ENCODE measurements around the gene CEP131. TPM values are rescaled to one million over a fixed set of nuclear protein-coding genes. Genes with fewer than 3 reads are reported as not detected.

Gene CEP131
- total and polyA plus RNA-seq, 2 of the 8 experiments (the other 6 are each of a cell fraction or from before 2014, with no cell fraction given): 5.9 to 23.2 TPM

DNA sequence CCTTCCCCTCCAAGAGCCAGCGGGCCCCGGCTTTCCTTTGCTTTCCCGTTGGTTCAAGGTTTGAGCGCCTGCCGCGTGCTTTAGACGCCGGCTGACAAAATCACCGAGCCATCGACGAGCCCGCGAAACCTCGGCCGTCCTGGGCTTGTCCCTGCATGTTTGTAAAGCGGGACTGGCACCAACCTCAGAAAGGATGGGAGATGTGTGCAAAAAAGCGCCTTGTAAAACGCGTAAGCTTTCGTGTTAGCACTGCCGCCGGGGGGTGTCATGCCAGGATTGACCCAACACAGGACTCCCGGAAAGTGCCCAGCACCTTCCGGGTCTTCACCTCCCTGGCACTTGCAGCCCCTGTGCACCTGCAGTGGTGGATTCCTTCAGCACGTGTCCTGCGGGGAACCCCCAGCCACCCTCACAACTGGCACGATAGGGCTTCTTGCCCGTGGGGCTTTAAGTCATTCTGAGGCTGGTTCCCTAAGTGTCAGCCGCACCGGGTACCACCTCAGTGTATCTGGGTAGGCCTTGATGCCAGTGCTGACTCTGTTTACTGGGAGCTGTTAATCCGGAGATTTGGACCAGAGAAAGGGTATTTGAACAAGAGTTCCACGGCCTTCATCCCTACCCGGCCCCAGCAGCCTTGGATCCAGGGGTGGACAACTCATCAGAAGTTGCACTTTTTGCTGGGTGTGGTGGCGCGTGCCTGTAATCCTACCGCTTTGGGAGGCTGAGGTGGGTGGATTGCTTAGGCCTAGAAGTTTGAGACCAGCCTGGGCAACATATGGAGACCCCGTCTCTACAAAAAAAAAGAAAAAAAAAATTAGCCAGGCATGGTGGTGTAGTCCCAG is 17.2 kb upstream of the CEP131 start:
- Histone ChIP-seq H3K4ac (replicated peaks; ENCODE audit: insufficient read length, low read depth, low read length) (peak overlapping the region; percentile 57), H3K18ac (ENCODE audit: extremely low read depth, low read length) (peak overlapping the region; percentile 60; the same call in 1 of the 2 replicates), H4K91ac (replicated peaks; ENCODE audit: insufficient read length, low read length) (peak overlapping the region; percentile 87), H4K20me1 (replicated peaks in 1 of 2; ENCODE audit: control insufficient read depth in 1 of 2, insufficient read depth in 2 of 2, low read length in 2 of 2) (peaks cover 14 to 23% of the 10 kb centered on the region in 2 experiments), H3K27me3 (replicated peaks in 1 of 4; ENCODE audit: control insufficient read depth in 3 of 4, extremely low read depth in 1 of 4, insufficient read depth in 3 of 4, low read length in 3 of 4) (no peaks in the 10 kb centered on the region), H2AFZ (ENCODE audit: low read length) (no peak overlapping the region), H2BK5ac (ENCODE audit: low read depth, low read length) (peak overlapping the region; percentile 44; the same call in 1 of the 2 replicates), H2BK12ac (ENCODE audit: low read depth, low read length) (no peak overlapping the region), H2BK20ac (ENCODE audit: low read length) (no peak overlapping the region), H3K9me3 (ENCODE audit: insufficient read depth in 2 of 2, low read depth in 1 of 2, low read length in 1 of 2) (no peaks in the 10 kb centered on the region), H3K9ac (replicated peaks in 1 of 4; ENCODE audit: extremely low read depth in 1 of 4, low read depth in 3 of 4, low read length in 3 of 4) (peak overlapping the region; percentile 70 to 82 (median 79)), H4K8ac (ENCODE audit: extremely low read depth, insufficient read depth, low read length) (peak overlapping the region; percentile 35; the same call in 1 of the 2 replicates), H3K14ac (ENCODE audit: insufficient read length) (no peak overlapping the region), H3K4me2 (ENCODE audit: insufficient read depth in 1 of 2, low read depth in 2 of 2, low read length in 2 of 2) (peak overlapping the region; percentile 69 to 87), H2BK120ac (replicated peaks; ENCODE audit: low read depth, low read length) (no peak overlapping the region), H3K23ac (ENCODE audit: insufficient read length) (no peak overlapping the region), H3K4me3 (ENCODE audit: extremely low read depth in 1 of 4, insufficient read depth in 2 of 4, low read depth in 3 of 4, low read length in 4 of 4) (peak overlapping the region; percentile 79 to 95 (median 82)), H3K36me3 (ENCODE audit: control insufficient read depth in 2 of 4, insufficient read depth in 4 of 4, low read length in 3 of 4) (no peaks in the 10 kb centered on the region; a peak in 1 of 8 replicates), H3K79me1 (ENCODE audit: low read depth, low read length) (peaks cover 9% of the 10 kb centered on the region), H4K5ac (ENCODE audit: insufficient read length, low read depth, low read length) (no peak overlapping the region), H3K56ac (replicated peaks; ENCODE audit: insufficient read length, low read depth, low read length) (no peak overlapping the region), H3K4me1 (replicated peaks in 1 of 4; ENCODE audit: control insufficient read depth in 3 of 4, insufficient read depth in 4 of 4, low read length in 3 of 4) (peaks cover 0 to 12% (median 9%) of the 10 kb centered on the region in 4 experiments; a peak in 5 of 7 replicates), H2BK15ac (ENCODE audit: low read length) (no peak overlapping the region), H2AK5ac (ENCODE audit: low read depth, low read length) (no peak overlapping the region), H3K23me2 (ENCODE audit: low read depth, low read length) (peaks cover 8% of the 10 kb centered on the region; the same call in 1 of the 2 replicates), H3K79me2 (ENCODE audit: control insufficient read depth in 1 of 2, insufficient read depth in 2 of 2, low read length in 2 of 2) (peaks cover 0 to 23% of the 10 kb centered on the region in 2 experiments; a peak in 2 of 4 replicates), H3K27ac (ENCODE audit: low read depth, low read length) (peak overlapping the region; percentile 58; the same call in 1 of the 2 replicates)
- DNase-seq (ENCODE audit: low read depth in 1 of 2, low spot score in 2 of 2): no peak
- WGBS, 2 experiments (ENCODE audit: extremely low coverage in 1 of 2, insufficient coverage in 1 of 2, insufficient read length in 1 of 2, insufficient replicate concordance in 2 of 2, low coverage in 1 of 2, low lambda C conversion rate in 2 of 2, missing lambda C conversion rate in 1 of 2): 24% methylated on average over 34 of the region's 37 CpGs; no CpG with 5 or more reads in 1 of the 2 experiments
- no peak for FAIRE-seq
- ChIA-PET POLR2A (ENCODE audit: partially characterized antibody) (interaction anchor here (0.5 to 3.3 kb wide), 15 partner anchors 7 to 431 kb away, joined by 3 to 18 read pairs (median 4); no protein-coding TSS in a partner anchor), CTCF (ENCODE audit: partially characterized antibody) (interaction anchor here (0.6 to 2.8 kb wide), 8 partner anchors 10 to 251 kb away, joined by 3 to 11 read pairs (median 3); no protein-coding TSS in a partner anchor)
- TF ChIP-seq JUN (IDR thresholded peaks at IDR 0.05; ENCODE audit: low read depth, low read length) (no peak), HDAC2 (IDR thresholded peaks at IDR 0.05; ENCODE audit: borderline replicate concordance in 1 of 2, low read depth in 2 of 2, low read length in 2 of 2) (no peak), SAP30 (IDR thresholded peaks at IDR 0.05; ENCODE audit: insufficient read depth, insufficient replicate concordance, low read length) (peak; percentile 92), TBP (IDR thresholded peaks at IDR 0.05; ENCODE audit: low read depth, low read length) (no peak), TAF1 (IDR thresholded peaks at IDR 0.05; ENCODE audit: low read depth, low read length) (no peak), SIX5 (IDR thresholded peaks at IDR 0.05; ENCODE audit: low read depth, low read length) (no peak), SRF (IDR thresholded peaks at IDR 0.05; ENCODE audit: low read depth, low read length) (no peak), POLR2A (IDR thresholded peaks at IDR 0.05; ENCODE audit: control extremely low read depth in 1 of 2, low read depth in 2 of 2, low read length in 2 of 2) (peak in 1 of 2 experiments; percentile 45; a peak in 1 of 3 replicates)
- TF ChIP-seq, protein P1, sequence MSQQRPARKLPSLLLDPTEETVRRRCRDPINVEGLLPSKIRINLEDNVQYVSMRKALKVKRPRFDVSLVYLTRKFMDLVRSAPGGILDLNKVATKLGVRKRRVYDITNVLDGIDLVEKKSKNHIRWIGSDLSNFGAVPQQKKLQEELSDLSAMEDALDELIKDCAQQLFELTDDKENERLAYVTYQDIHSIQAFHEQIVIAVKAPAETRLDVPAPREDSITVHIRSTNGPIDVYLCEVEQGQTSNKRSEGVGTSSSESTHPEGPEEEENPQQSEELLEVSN (IDR thresholded peaks at IDR 0.05): peak; percentile 84
- TF ChIP-seq, protein P2, sequence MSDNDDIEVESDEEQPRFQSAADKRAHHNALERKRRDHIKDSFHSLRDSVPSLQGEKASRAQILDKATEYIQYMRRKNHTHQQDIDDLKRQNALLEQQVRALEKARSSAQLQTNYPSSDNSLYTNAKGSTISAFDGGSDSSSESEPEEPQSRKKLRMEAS (IDR thresholded peaks at IDR 0.05): peak; percentile 38; the same call in 1 of the 2 replicates

Data from H1 (cell line).